Measurements from ENCODE around the gene RAET1E. TPM values are rescaled to one million over a fixed set of nuclear protein-coding genes. Genes with fewer than 3 reads are reported as not detected.

Gene RAET1E
- total and polyA plus RNA-seq, 4 donors = 0.56 to 0.98 (median 0.93) TPM

GRCh38 chr6:149861603-149862423 lies 36.1 kb downstream of the RAET1E start:
- H3K9ac ChIP-seq (ENCODE audit: insufficient read depth in 1 of 2, low read length in 2 of 2) = no peak overlapping the region
- 82 to 88% methylated on average over 14 of the region's 14 CpGs for WGBS, 2 donors

GRCh38 chr6:149860834-149861602 lies 36.9 kb downstream of the RAET1E start:
- H3K4me3 ChIP-seq = no peak overlapping the region
- peak in 1 of 3 donors; percentile 12 for DNase-seq
- 89 to 92% methylated on average over 14 of the region's 14 CpGs for WGBS, 2 donors
- H3K9me3 ChIP-seq (ENCODE audit: control insufficient read depth in 4 of 4, insufficient read depth in 3 of 4, low read length in 3 of 4) = peaks cover 0 to 2% (median 0%) of the 10 kb centered on the region in 4 donors
- no peak for ATAC-seq (ENCODE audit: insufficient read depth, low FRiP score)
- TF ChIP-seq CTCF (IDR thresholded peaks at IDR 0.05; ENCODE audit: control extremely low read depth, extremely low read depth) = no peak
- no peak overlapping the region for H3K27ac ChIP-seq (ENCODE audit: low read depth in 1 of 2, low read length in 1 of 2)
- H3K9ac ChIP-seq (ENCODE audit: insufficient read depth in 1 of 2, low read length in 2 of 2) = no peak overlapping the region
- peaks cover 2 to 5% (median 3%) of the 10 kb centered on the region in 5 donors for H3K4me1 ChIP-seq (ENCODE audit: control insufficient read depth in 5 of 5, insufficient read depth in 5 of 5, low read length in 5 of 5)
- H3K36me3 ChIP-seq (ENCODE audit: control insufficient read depth in 4 of 4, insufficient read depth in 4 of 4, low read length in 4 of 4) = no peaks in the 10 kb centered on the region
- H3K27me3 ChIP-seq (ENCODE audit: control insufficient read depth in 3 of 3, insufficient read depth in 3 of 3, low read length in 2 of 3) = no peaks in the 10 kb centered on the region

More at GRCh38 chr6:149861603-149862423, 36.1 kb downstream of the RAET1E start:
- peaks cover 0 to 2% (median 0%) of the 10 kb centered on the region in 4 donors for H3K9me3 ChIP-seq (ENCODE audit: control insufficient read depth in 4 of 4, insufficient read depth in 3 of 4, low read length in 3 of 4)
- H3K27me3 ChIP-seq (ENCODE audit: control insufficient read depth in 3 of 3, insufficient read depth in 3 of 3, low read length in 2 of 3) = no peaks in the 10 kb centered on the region
- H3K27ac ChIP-seq (ENCODE audit: low read depth in 1 of 2, low read length in 1 of 2) = no peak overlapping the region
- no peak for TF ChIP-seq CTCF (IDR thresholded peaks at IDR 0.05; ENCODE audit: control extremely low read depth, extremely low read depth)
- no peak overlapping the region for H3K4me3 ChIP-seq
- peaks cover 0 to 5% (median 2%) of the 10 kb centered on the region in 5 donors for H3K4me1 ChIP-seq (ENCODE audit: control insufficient read depth in 5 of 5, insufficient read depth in 5 of 5, low read length in 5 of 5)
- ATAC-seq (ENCODE audit: insufficient read depth, low FRiP score) = no peak
- no peaks in the 10 kb centered on the region for H3K36me3 ChIP-seq (ENCODE audit: control insufficient read depth in 4 of 4, insufficient read depth in 4 of 4, low read length in 4 of 4)
- no peak for DNase-seq

- H3K27me3 ChIP-seq (ENCODE audit: control insufficient read depth in 3 of 3, insufficient read depth in 3 of 3, low read length in 2 of 3) = no peaks in the 10 kb centered on the region
- no peak for TF ChIP-seq CTCF (IDR thresholded peaks at IDR 0.05; ENCODE audit: control extremely low read depth, extremely low read depth)
- H3K36me3 ChIP-seq (ENCODE audit: control insufficient read depth in 4 of 4, insufficient read depth in 4 of 4, low read length in 4 of 4) = no peaks in the 10 kb centered on the region
- H3K9me3 ChIP-seq (ENCODE audit: control insufficient read depth in 4 of 4, insufficient read depth in 3 of 4, low read length in 3 of 4) = peaks cover 0 to 2% (median 0%) of the 10 kb centered on the region in 4 donors
- ATAC-seq (ENCODE audit: insufficient read depth, low FRiP score) = no peak
- WGBS, 2 donors = 95 to 96% methylated on average over 5 of the region's 5 CpGs
- no peak overlapping the region for H3K4me3 ChIP-seq
- H3K9ac ChIP-seq (ENCODE audit: insufficient read depth in 1 of 2, low read length in 2 of 2) = no peak overlapping the region
- DNase-seq = no peak
- H3K27ac ChIP-seq (ENCODE audit: low read depth in 1 of 2, low read length in 1 of 2) = no peak overlapping the region
- peaks cover 2 to 7% (median 4%) of the 10 kb centered on the region in 5 donors for H3K4me1 ChIP-seq (ENCODE audit: control insufficient read depth in 5 of 5, insufficient read depth in 5 of 5, low read length in 5 of 5)
These were observed 37.4 kb downstream of the RAET1E start for GRCh38 chr6:149860513-149860833.

All from lung (tissue), 12 donors.